NT2/D1 (cell line): Measurements from ENCODE around the gene HIRA.
A peak's percentile ranks its signal among the peaks of the same experiment; 100 is the strongest.
"Not testable (repeated sequence)": the region's sequence is repeated elsewhere in the genome, so short reads cannot be mapped to it uniquely, and the experiment has no call there.

Experiments
- DNase-seq: peaks from one replicate; pipeline ENCODE4 v3.0.0-alpha.2; 2011; ENCODE audit warnings: low read depth, low spot score
- H3K27me3 ChIP-seq: 2 replicates; pipeline ENCODE4 v1.6.0; 2011; ENCODE audit warnings: mild to moderate bottlenecking; ENCODE audit not compliant: insufficient read length, insufficient read depth
- H3K36me3 ChIP-seq: 2 replicates; pipeline ENCODE4 v1.6.1; 2011; ENCODE audit warnings: mild to moderate bottlenecking, low read length, mixed read lengths; ENCODE audit not compliant: insufficient read depth, insufficient read length
- H3K4me1 ChIP-seq: 2 replicates; pipeline ENCODE4 v1.5.1; 2011; ENCODE audit not compliant: insufficient read depth, insufficient read length
- H3K4me3 ChIP-seq: 2 replicates; pipeline ENCODE4 v1.5.1; 2011; ENCODE audit warnings: low read depth; ENCODE audit not compliant: insufficient read length
- H3K9ac ChIP-seq: 2 replicates; pipeline ENCODE4 v1.6.0; 2011; ENCODE audit warnings: low read depth; ENCODE audit not compliant: insufficient read length
- H3K9me3 ChIP-seq: 2 replicates; pipeline ENCODE4 v1.5.1; 2011; ENCODE audit warnings: mild to moderate bottlenecking, low read length; ENCODE audit not compliant: insufficient read depth
- SUZ12 ChIP-seq: IDR thresholded peaks from 2 replicates; pipeline ENCODE4 v1.6.1; 2011; ENCODE audit not compliant: insufficient read length, insufficient read depth; ENCODE audit errors: extremely low read depth
- YY1 ChIP-seq: IDR thresholded peaks from 2 replicates; pipeline ENCODE4 v1.6.1; 2011; ENCODE audit not compliant: insufficient read length, insufficient read depth
- ZNF274 ChIP-seq: IDR thresholded peaks from 2 replicates; pipeline ENCODE4 v1.6.1; 2011; ENCODE audit warnings: mild to moderate bottlenecking, low read depth, low read length

The HIRA gene

DNA sequence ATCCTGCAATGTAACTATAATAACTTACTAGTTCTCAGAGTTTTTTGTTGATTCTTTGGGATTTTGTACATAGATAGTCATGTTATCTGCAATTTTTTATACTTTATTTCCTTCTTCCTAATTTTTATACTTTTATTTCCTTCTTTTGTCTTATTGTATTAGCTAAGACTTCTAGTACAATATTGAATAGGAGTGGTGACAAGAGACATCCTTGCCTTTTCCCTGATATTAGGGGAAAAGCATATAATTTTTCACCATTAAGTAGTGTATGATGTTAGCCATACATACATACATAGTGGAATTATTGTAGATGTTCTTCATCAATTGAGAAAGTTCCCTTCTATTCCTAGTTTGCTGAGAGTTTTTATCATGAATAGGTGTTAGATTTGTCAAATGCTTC is 112.3 kb downstream of the HIRA start:
- no peak overlapping the region for H3K4me3 ChIP-seq
- peaks cover 27% of the 10 kb centered on the region for H3K9me3 ChIP-seq
- TF ChIP-seq SUZ12, result no peak
- no peak for TF ChIP-seq YY1
- no peak for TF ChIP-seq ZNF274

DNA sequence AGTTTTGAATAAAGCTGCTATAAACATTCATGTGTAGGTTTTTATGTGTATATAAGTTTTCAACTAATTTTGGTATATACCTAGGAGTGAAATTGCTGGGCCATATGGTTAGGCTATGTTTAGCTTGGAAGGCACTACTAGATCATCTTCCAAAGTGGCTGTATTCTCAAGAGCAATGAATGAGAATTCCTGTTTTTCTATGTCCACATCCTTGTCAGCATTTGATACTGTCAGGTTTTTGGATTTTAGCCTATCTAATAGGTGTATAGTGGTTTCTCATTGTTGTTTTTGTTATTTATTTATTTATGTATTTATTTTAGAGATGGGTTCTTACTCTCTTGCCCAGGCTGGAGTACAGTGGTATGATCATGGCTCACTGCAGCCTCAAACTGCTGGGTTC is 113.7 kb downstream of the HIRA start:
- Histone ChIP-seq H3K27me3 (no peaks in the 10 kb centered on the region), H3K9ac (no peak overlapping the region), H3K36me3 (no peaks in the 10 kb centered on the region), H3K4me3 (no peak overlapping the region), H3K9me3 (peaks cover 27% of the 10 kb centered on the region), H3K4me1 (no peaks in the 10 kb centered on the region)
- no peak for DNase-seq
- no peak for TF ChIP-seq SUZ12
- no peak for TF ChIP-seq YY1
- TF ChIP-seq ZNF274, result no peak

More for the DNA sequence above, 112.3 kb downstream of the HIRA start:
- no peaks in the 10 kb centered on the region for H3K27me3 ChIP-seq
- H3K9ac ChIP-seq, result no peak overlapping the region
- no peaks in the 10 kb centered on the region for H3K4me1 ChIP-seq
- no peak for DNase-seq
- H3K36me3 ChIP-seq, result no peaks in the 10 kb centered on the region

DNA sequence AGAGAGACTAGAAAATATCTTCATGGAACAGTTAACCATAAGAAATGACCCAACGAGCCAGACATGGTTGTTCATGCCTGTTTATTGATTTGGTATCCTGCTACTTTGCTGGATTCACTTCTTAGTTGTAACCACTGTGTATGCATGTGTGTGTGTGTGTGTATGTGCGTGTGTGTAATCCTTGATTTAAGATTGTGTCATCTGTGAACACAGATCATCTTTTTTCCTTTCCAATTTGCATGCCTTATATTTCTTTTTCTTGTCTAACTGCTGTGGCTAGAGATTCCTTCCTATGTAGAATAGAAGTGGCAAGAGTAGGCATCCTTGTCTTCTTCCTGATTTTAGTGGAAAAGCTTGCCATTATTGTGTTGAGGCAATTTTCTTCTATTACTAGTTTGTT is 123.7 kb downstream of the HIRA start:
- TF ChIP-seq YY1, result no peak
- no peak for TF ChIP-seq ZNF274
- no peak for TF ChIP-seq SUZ12
- H3K36me3 ChIP-seq, result no peaks in the 10 kb centered on the region
- no peak overlapping the region for H3K9ac ChIP-seq
- no peak overlapping the region for H3K4me3 ChIP-seq
- no peak for DNase-seq
- no peaks in the 10 kb centered on the region for H3K4me1 ChIP-seq
- H3K27me3 ChIP-seq, result no peaks in the 10 kb centered on the region
- no peaks in the 10 kb centered on the region for H3K9me3 ChIP-seq

GRCh38 chr22:19306535-19306934 is 125.0 kb downstream of the HIRA start:
- not testable (repeated sequence) for H3K36me3 ChIP-seq, H3K4me1 ChIP-seq, H3K4me3 ChIP-seq, H3K27me3 ChIP-seq, DNase-seq, H3K9me3 ChIP-seq, H3K9ac ChIP-seq

- Histone ChIP-seq H3K9ac (no peak overlapping the region), H3K4me3 (no peak overlapping the region), H3K27me3 (no peaks in the 10 kb centered on the region), H3K36me3 (no peaks in the 10 kb centered on the region), H3K9me3 (no peaks in the 10 kb centered on the region), H3K4me1 (no peaks in the 10 kb centered on the region)
- no peak for DNase-seq
- TF ChIP-seq ZNF274, result no peak
- no peak for TF ChIP-seq YY1
- TF ChIP-seq SUZ12, result no peak
These were observed 127.0 kb downstream of the HIRA start for GRCh38 chr22:19304547-19304946.

DNA sequence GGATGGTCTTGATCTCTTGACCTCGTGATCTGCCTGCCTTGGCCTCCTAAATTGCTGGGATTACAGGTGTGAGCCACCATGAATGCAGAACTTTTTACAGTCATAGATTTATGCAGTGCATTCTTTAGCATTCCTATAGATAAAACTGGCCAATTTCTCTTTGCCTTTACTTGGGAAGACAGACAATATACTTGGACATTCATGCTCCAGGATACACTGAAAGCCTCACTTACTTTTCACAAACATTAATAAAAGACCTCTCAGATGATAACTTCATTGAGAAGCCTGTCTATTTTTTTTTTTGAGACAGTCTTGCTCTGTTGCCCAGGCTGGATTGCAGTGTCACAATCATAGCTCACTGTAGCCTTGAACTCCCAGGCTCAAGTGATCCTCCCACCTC is 127.7 kb downstream of the HIRA start:
- no peak for DNase-seq
- H3K4me1 ChIP-seq, result no peaks in the 10 kb centered on the region
- H3K27me3 ChIP-seq, result no peaks in the 10 kb centered on the region
- H3K9ac ChIP-seq, result no peak overlapping the region
- TF ChIP-seq ZNF274 (no peak), SUZ12 (no peak), YY1 (no peak)
- H3K4me3 ChIP-seq, result no peak overlapping the region
- H3K9me3 ChIP-seq, result no peaks in the 10 kb centered on the region
- no peaks in the 10 kb centered on the region for H3K36me3 ChIP-seq

GRCh38 chr22:19295733-19296132 is 135.8 kb downstream of the HIRA start:
- TF ChIP-seq ZNF274 (no peak), YY1 (no peak), SUZ12 (no peak)

GRCh38 chr22:19292458-19293230 is 138.9 kb downstream of the HIRA start:
- peaks cover 16% of the 10 kb centered on the region for H3K27me3 ChIP-seq
- peak overlapping the region; percentile 77 for H3K9ac ChIP-seq
- H3K4me3 ChIP-seq, result peak overlapping the region; percentile 59
- TF ChIP-seq SUZ12, result no peak
- no peak for TF ChIP-seq ZNF274
- H3K9me3 ChIP-seq, result no peaks in the 10 kb centered on the region
- DNase-seq, result no peak
- H3K36me3 ChIP-seq, result no peaks in the 10 kb centered on the region
- peaks cover 6% of the 10 kb centered on the region for H3K4me1 ChIP-seq

More at GRCh38 chr22:19295733-19296132, 135.8 kb downstream of the HIRA start:
- H3K36me3 ChIP-seq, result no peaks in the 10 kb centered on the region
- no peak overlapping the region for H3K9ac ChIP-seq
- DNase-seq, result no peak
- H3K9me3 ChIP-seq, result no peaks in the 10 kb centered on the region
- no peak overlapping the region for H3K4me3 ChIP-seq
- H3K27me3 ChIP-seq, result peaks cover 16% of the 10 kb centered on the region
- peaks cover 5% of the 10 kb centered on the region for H3K4me1 ChIP-seq
